Lung (tissue), 16 donors: ENCODE results near the gene LYZ. TPM values are rescaled to one million over a fixed set of nuclear protein-coding genes. Genes with fewer than 3 reads are reported as not detected.

Experiments used
- ATAC-seq: fragments of 200-7000 bp; cut with Tn5 transposase; one replicate; pipeline ENCODE4 v1.9.1; 2020; ENCODE audit warnings: moderate number of reproducible peaks; ENCODE audit not compliant: insufficient read depth, low FRiP score
- DNase-seq, 3 donors: peaks; one replicate each; pipeline ENCODE4 v3.0.0-alpha.2; 2013 to 2017
- H3K27ac ChIP-seq, 2 donors: one replicate each; pipeline ENCODE4 v1.5.1; 2013; ENCODE audit warnings: mild to moderate bottlenecking in 2 of 2, moderate library complexity in 2 of 2, control low read depth in 1 of 2, inconsistent platforms in 1 of 2, low read depth in 1 of 2, low read length in 1 of 2
- H3K27me3 ChIP-seq, 3 donors: one replicate each; pipeline ENCODE4 v1.5.1; 2013; ENCODE audit warnings: low read length in 2 of 3; ENCODE audit not compliant: control insufficient read depth in 3 of 3, insufficient read depth in 3 of 3
- H3K36me3 ChIP-seq, 4 donors: one replicate each; pipeline ENCODE4 v1.5.1; 2013; ENCODE audit warnings: low read length in 4 of 4, mild to moderate bottlenecking in 1 of 4, moderate library complexity in 1 of 4; ENCODE audit not compliant: control insufficient read depth in 4 of 4, insufficient read depth in 4 of 4
- H3K4me1 ChIP-seq, 5 donors: one replicate each; pipeline ENCODE4 v1.5.1; 2013; ENCODE audit warnings: low read length in 5 of 5, mild to moderate bottlenecking in 2 of 5, moderate library complexity in 1 of 5; ENCODE audit not compliant: control insufficient read depth in 5 of 5, insufficient read depth in 5 of 5
- H3K4me3 ChIP-seq: one replicate; pipeline ENCODE4 v1.5.1; 2013; ENCODE audit warnings: mild to moderate bottlenecking, control low read depth, moderate library complexity
- H3K9ac ChIP-seq, 2 donors: one replicate each; pipeline ENCODE4 v1.5.1; 2013; ENCODE audit warnings: low read length in 2 of 2, control low read depth in 1 of 2; ENCODE audit not compliant: insufficient read depth in 1 of 2
- H3K9me3 ChIP-seq, 4 donors: one replicate each; pipeline ENCODE4 v1.5.1; 2013; ENCODE audit warnings: low read length in 3 of 4, mild to moderate bottlenecking in 1 of 4, moderate library complexity in 1 of 4; ENCODE audit not compliant: control insufficient read depth in 4 of 4, insufficient read depth in 3 of 4
- CTCF ChIP-seq: IDR thresholded peaks from 2 replicates; pipeline ENCODE4 v1.5.1; 2012; ENCODE audit warnings: mild to moderate bottlenecking; ENCODE audit errors: control extremely low read depth, extremely low read depth
- WGBS, 2 donors: extraction: QIAGEN DNeasy Blood & Tissue Kit; methylation state at CpG; one replicate each; pipeline ENCODE4 v1.1.7; 2013; 5-methylcytosine and 5-hydroxymethylcytosine counted together
- long read RNA-seq, 5 donors: transcript quantifications; one replicate each; lab custom pipeline, GENCODE V29; 2026
- polyA plus RNA-seq, 2 donors: library from polyadenylated mRNA; stranded (reverse); fragments of 200-250 nt; gene quantifications; one replicate each; pipeline ENCODE4 v1.2.1, GENCODE V29; 2013
- total RNA-seq, 2 donors: library from RNA; depleted of rRNA in 1 of 2; stranded (reverse); fragments of >200 nt in 1 of 2; gene quantifications; one replicate each; pipeline ENCODE4 v1.2.1, GENCODE V29; 2014 to 2021
- donor health status: control.
- donor health status: control.
- donor health status: Bipolar disorder and iron deficiency.
- donor health status: healthy.
- donor health status: DM: yes; HTN: yes; CAD: no.

LYZ gene
- total RNA-seq, result 100 to 1,000 TPM; 171 to 186 TPM
- polyA plus RNA-seq, result 100 to 1,000 TPM; 178 to 448 TPM
- long read RNA-seq, donor 1, transcript LYZ-201 (4 exons, 1,530 nt), result major isoform, 10 of 11 reads
- long read RNA-seq, donor 1, partial matches to known transcripts, result 0 of 11 reads
- long read RNA-seq, donor 1, other reads (novel, unspliced or antisense), result 0 of 11 reads
- long read RNA-seq, donor 2, transcript LYZ-201 (4 exons, 1,530 nt), result major isoform, 6 of 6 reads
- long read RNA-seq, donor 2, partial matches to known transcripts, result 0 of 6 reads
- long read RNA-seq, donor 2, other reads (novel, unspliced or antisense), result 0 of 6 reads
- long read RNA-seq, donor 3, partial matches to known transcripts, result 0 of 4 reads
- long read RNA-seq, donor 3, other reads (novel, unspliced or antisense), result 0 of 4 reads
- long read RNA-seq, donor 4, transcript LYZ-201 (4 exons, 1,530 nt), result major isoform, 7 of 7 reads
- long read RNA-seq, donor 4, partial matches to known transcripts, result 0 of 7 reads
- long read RNA-seq, donor 4, other reads (novel, unspliced or antisense), result 0 of 7 reads
- long read RNA-seq, donor 5, partial matches to known transcripts, result 0 of 2 reads
- long read RNA-seq, donor 5, other reads (novel, unspliced or antisense), result 0 of 2 reads

DNA sequence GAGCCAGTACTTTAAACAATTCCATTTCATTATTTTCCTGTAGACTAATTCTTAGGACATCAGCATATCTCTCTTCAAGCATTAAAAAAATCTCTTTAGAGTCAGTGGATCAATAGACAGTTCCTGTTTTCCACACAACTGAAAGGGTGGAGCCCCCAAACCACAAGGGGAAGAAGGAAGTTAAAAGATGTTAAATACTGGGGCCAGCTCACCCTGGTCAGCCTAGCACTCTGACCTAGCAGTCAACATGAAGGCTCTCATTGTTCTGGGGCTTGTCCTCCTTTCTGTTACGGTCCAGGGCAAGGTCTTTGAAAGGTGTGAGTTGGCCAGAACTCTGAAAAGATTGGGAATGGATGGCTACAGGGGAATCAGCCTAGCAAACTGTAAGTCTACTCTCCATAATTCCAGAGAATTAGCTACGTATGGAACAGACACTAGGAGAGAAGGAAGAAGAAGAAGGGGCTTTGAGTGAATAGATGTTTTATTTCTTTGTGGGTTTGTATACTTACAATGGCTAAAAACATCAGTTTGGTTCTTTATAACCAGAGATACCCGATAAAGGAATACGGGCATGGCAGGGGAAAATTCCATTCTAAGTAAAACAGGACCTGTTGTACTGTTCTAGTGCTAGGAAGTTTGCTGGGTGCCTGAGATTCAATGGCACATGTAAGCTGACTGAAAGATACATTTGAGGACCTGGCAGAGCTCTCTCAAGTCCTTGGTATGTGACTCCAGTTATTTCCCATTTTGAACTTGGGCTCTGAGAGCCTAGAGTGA, at the start of gene LYZ:
Gene LYZ (plus strand): TSS at position 220 of the 777 bp plus-strand sequence. CDS start 28 bp downstream, at position 248.
- peak; percentile 75 for ATAC-seq
- 47 to 70% methylated on average over 4 of the region's 4 CpGs for WGBS, 2 donors
- no peak within 1 kb of the TSS for H3K4me3 ChIP-seq
- H3K27ac ChIP-seq, result peak within 1 kb of the TSS in 1 of 2 donors; percentile 70
- no peak for TF ChIP-seq CTCF
- DNase-seq, result no peak
- H3K36me3 ChIP-seq, result no peaks in the 10 kb centered on the region
- no peaks in the 10 kb centered on the region for H3K4me1 ChIP-seq
- no peaks in the 10 kb centered on the region for H3K27me3 ChIP-seq
- no peak within 1 kb of the TSS for H3K9ac ChIP-seq
- H3K9me3 ChIP-seq, result no peaks in the 10 kb centered on the region

- Histone ChIP-seq H3K27ac (no peak overlapping the region), H3K9ac (no peak overlapping the region)
- 87 to 92% methylated on average over 2 of the region's 2 CpGs for WGBS, 2 donors
Observed at GRCh38 chr12:69298947-69299346, 49.2 kb upstream of the LYZ start.

DNA sequence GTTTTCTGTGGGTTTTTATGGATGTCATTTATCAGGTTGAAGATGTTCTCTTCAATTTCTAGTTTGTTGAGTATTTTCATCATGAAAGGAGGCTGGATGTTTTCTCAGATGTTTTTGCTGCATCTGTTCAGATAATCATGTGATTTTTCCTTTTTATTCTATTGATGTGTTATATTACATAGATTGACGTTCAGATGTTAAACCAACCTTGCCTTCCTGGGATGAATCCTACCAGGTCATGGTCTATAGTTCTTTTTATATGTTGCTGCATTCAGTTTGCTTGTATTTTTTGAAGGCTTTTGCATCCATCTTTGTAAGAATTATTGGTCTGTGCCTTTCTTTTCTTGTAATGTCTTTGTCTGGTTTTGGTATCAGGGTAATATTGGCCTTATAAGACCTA, 43.9 kb upstream of the LYZ start:
- Histone ChIP-seq H3K27ac (no peak overlapping the region), H3K27me3 (peaks cover 0 to 2% (median 0%) of the 10 kb centered on the region in 3 donors), H3K36me3 (no peaks in the 10 kb centered on the region), H3K4me3 (no peak overlapping the region), H3K9ac (no peak overlapping the region), H3K4me1 (no peaks in the 10 kb centered on the region), H3K9me3 (peaks cover 0 to 6% (median 3%) of the 10 kb centered on the region in 4 donors)
- no peak for DNase-seq
- no peak for TF ChIP-seq CTCF
- ATAC-seq, result no peak
- 91 to 100% methylated on average over 1 of the region's 1 CpG for whole genome bisulfite sequencing, 2 donors

More at GRCh38 chr12:69298947-69299346, 49.2 kb upstream of the LYZ start:
- peaks cover 0 to under 1% (median 0%) of the 10 kb centered on the region in 4 donors for H3K9me3 ChIP-seq
- no peaks in the 10 kb centered on the region for H3K4me1 ChIP-seq
- H3K4me3 ChIP-seq, result no peak overlapping the region
- peaks cover 0 to 2% (median 0%) of the 10 kb centered on the region in 3 donors for H3K27me3 ChIP-seq
- no peaks in the 10 kb centered on the region for H3K36me3 ChIP-seq
- DNase-seq (no peak), ATAC-seq (no peak)
- no peak for TF ChIP-seq CTCF
